GM10248 (cell line): ENCODE data around the gene IL1RAPL1.

ENCODE experiments used
- CTCF ChIA-PET: fragments of 300-600 bp; sonication (Branson Sonifier 250); formaldehyde crosslinking; extraction: SDS; loops from one replicate; lab custom pipeline; 2021; ENCODE audit warnings: antibody characterized with exemption; lab: Yijun Ruan, JAX
- POLR2A ChIA-PET: fragments of 350-650 bp; sonication (Branson Sonifier 250); formaldehyde crosslinking; extraction: SDS; loops from one replicate; lab custom pipeline; 2020; ENCODE audit warnings: antibody characterized with exemption; lab: Yijun Ruan, JAX
- DNase-seq: peaks from one replicate; pipeline ENCODE4 v3.0.0; 2012; ENCODE audit errors: extremely low spot score
- CTCF ChIP-seq: IDR thresholded peaks from 2 replicates; pipeline ENCODE4 v1.5.1; 2012; ENCODE audit warnings: mild to moderate bottlenecking, low read depth; ENCODE audit errors: extremely low read depth, missing control alignments, control extremely low read depth

The IL1RAPL1 gene

GRCh38 chrX:29744966-29745365 is 1157.7 kb downstream of the IL1RAPL1 start:
- ChIA-PET POLR2A (no interaction called here), CTCF (no interaction called here)
- TF ChIP-seq CTCF: no peak
- no peak for DNase-seq

- DNase-seq: no peak
- ChIA-PET CTCF (no interaction called here), POLR2A (no interaction called here)
- TF ChIP-seq CTCF: no peak
Measured at GRCh38 chrX:29746326-29746725, 1159.1 kb downstream of the IL1RAPL1 start.

- no peak for DNase-seq
- no peak for TF ChIP-seq CTCF
- ChIA-PET CTCF (no interaction called here), POLR2A (no interaction called here)
Measured at GRCh38 chrX:29762006-29762405, 1174.8 kb downstream of the IL1RAPL1 start.

DNA sequence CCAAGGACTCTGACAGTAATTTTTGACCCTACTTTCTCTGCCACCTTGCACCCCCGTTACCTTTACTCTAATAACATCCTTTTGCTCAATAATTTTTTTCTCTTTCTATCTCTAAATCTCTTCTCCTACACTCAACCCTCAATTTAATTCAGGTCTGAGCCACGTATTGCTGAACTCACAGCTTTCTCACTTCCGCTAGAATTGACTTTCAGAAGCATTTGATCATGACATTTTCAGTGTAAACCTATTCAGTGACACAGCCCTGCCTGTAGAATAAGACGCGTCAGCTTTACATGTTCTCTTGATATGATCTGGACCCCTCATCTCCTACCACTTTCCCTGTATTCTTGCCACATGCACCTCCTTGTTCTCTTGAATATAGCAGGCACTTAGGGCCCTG is 1188.6 kb downstream of the IL1RAPL1 start:
- ChIA-PET CTCF (no interaction called here), POLR2A (no interaction called here)
- no peak for DNase-seq
- TF ChIP-seq CTCF: no peak

DNA sequence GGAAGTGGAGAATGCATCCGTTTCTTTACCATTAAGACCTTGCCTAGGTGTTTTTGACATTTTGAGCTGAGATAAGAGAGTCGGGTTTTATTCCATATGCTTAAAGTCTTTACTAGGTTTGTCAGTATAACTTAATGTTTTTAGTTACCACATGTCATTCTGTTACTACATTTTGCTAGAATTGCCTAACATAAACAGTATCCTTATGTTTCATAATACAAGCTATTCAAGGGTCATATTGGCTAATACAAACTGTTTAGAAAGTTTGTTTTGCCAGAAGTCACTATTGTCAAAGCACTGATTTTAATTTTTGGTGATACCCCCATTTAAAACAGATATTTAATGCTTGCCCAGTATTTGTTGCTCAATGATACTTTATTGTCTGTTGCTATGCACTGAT is 1200.4 kb downstream of the IL1RAPL1 start:
- DNase-seq: no peak
- CTCF ChIA-PET: interaction anchor here (1.1 kb wide), 1 partner anchor 11 kb away, joined by 3 read pairs; no protein-coding TSS in a partner anchor
- POLR2A ChIA-PET: no interaction called here
- TF ChIP-seq CTCF: no peak

DNA sequence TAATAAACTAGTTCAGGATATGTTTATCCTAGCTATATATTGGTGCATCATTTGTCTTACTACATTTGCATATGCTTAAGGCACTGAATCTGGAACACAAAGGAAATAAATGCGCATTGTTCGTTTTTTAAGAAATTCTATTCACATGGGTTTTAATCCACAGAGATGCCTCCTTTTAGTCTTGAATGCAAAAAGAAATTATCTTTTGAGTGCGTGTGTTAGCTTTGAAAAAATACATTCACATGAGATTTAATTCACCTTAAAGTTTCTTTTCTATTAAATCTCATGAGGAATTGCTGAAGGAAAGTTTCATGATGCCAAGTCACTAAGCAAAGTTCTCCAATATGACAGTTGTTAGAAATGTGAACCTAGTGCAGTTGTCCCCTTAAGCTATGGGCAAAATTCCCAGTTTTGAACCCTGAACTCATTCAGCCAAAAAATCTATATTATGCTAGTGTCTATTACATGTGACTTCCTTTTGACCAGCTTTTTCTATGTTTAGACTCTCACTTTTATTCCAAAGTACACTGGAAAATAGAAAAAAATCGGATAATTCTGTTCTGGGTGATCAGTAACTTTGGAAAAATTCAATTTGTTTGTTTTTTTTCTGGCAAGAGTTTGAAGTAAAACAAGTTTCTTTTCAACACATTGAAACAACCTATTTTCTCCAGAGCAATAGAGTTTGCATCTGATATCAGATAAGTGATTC is 1201.9 kb downstream of the IL1RAPL1 start:
- no peak for TF ChIP-seq CTCF
- POLR2A ChIA-PET: no interaction called here
- CTCF ChIA-PET: no interaction called here
- no peak for DNase-seq
